ENCODE measurements around the gene TGFBR2. TPM values are rescaled to one million over a fixed set of nuclear protein-coding genes. Genes with fewer than 3 reads are reported as not detected.

The TGFBR2 gene
- total RNA-seq, 1 experiment from 2014 or later: 98.3 TPM

GRCh38 chr3:30634761-30635735 is 28.6 kb downstream of the TGFBR2 start:
- no peak for DNase-seq (ENCODE audit: low read depth)

- DNase-seq (ENCODE audit: low read depth): no peak
These were observed 31.2 kb downstream of the TGFBR2 start for GRCh38 chr3:30637310-30638219.

- no peak for DNase-seq (ENCODE audit: low read depth)
These were observed 32.4 kb downstream of the TGFBR2 start for GRCh38 chr3:30638685-30639412.

- no peak for DNase-seq (ENCODE audit: low read depth)
These were observed 33.5 kb downstream of the TGFBR2 start for GRCh38 chr3:30639937-30640336.

GRCh38 chr3:30640851-30641250 is 34.5 kb downstream of the TGFBR2 start:
- no peak for DNase-seq (ENCODE audit: low read depth)

- DNase-seq (ENCODE audit: low read depth): no peak
These were observed 35.2 kb downstream of the TGFBR2 start for GRCh38 chr3:30641416-30642251.

- no peak for DNase-seq (ENCODE audit: low read depth)
These were observed 36.5 kb downstream of the TGFBR2 start for GRCh38 chr3:30642849-30643361.

- DNase-seq (ENCODE audit: low read depth): no peak
These were observed 37.5 kb downstream of the TGFBR2 start for GRCh38 chr3:30643763-30644462.

GRCh38 chr3:30644615-30645014 is 38.2 kb downstream of the TGFBR2 start:
- DNase-seq (ENCODE audit: low read depth): no peak

GRCh38 chr3:30645077-30645476 is 38.7 kb downstream of the TGFBR2 start:
- no peak for DNase-seq (ENCODE audit: low read depth)

GRCh38 chr3:30646181-30646876 is 39.9 kb downstream of the TGFBR2 start:
- DNase-seq (ENCODE audit: low read depth): no peak

GRCh38 chr3:30646961-30647752 is 40.8 kb downstream of the TGFBR2 start:
- DNase-seq (ENCODE audit: low read depth): no peak

GRCh38 chr3:30648670-30649357 is 42.4 kb downstream of the TGFBR2 start:
- no peak for DNase-seq (ENCODE audit: low read depth)

GRCh38 chr3:30649572-30650318 is 43.3 kb downstream of the TGFBR2 start:
- DNase-seq (ENCODE audit: low read depth): no peak

GRCh38 chr3:30650348-30650995 is 44.1 kb downstream of the TGFBR2 start:
- no peak for DNase-seq (ENCODE audit: low read depth)

GRCh38 chr3:30654269-30654668 is 47.9 kb downstream of the TGFBR2 start:
- no peak for DNase-seq (ENCODE audit: low read depth)
